Ureter (tissue), 1 donor: ENCODE results near the gene PIGT. TPM values are rescaled to one million over a fixed set of nuclear protein-coding genes. Genes with fewer than 3 reads are reported as not detected.

Experiments used
- DNase-seq: peaks from one replicate; pipeline ENCODE4 v3.0.0-alpha.2; 2020; ENCODE audit warnings: low spot score
- total RNA-seq: library from RNA; stranded (reverse); gene quantifications from one replicate; pipeline ENCODE4 v1.2.4, GENCODE V29; 2023
- donor health status: DM: yes; HTN: yes; CAD: no.

Gene PIGT
- total RNA-seq, 1 donor from 2014 or later, result 94.3 TPM

- DNase-seq, result no peak
Observed at GRCh38 chr20:45400346-45401031, 15.5 kb upstream of the PIGT start.

- DNase-seq, result no peak
Observed at GRCh38 chr20:45402946-45403345, 13.0 kb upstream of the PIGT start.

DNA sequence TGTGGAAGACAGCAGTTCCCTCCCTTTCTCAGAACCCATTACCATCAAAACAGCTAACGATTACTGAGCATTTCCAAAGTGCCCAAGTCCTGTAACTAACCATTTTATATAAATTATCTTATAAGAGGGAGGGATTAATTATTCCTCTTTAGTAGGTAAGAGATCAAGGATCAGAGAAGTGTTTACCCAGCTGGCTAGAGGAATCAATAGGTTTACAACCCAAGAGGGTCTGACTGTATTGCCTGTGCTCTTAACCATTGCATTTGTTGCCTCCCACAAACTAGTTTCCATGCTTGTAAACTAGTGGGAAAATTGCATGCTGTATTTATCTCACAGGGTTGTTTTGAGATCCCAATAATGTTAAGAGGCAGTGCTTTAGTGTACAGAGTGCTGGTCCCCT, 11.5 kb upstream of the PIGT start:
- no peak for DNase-seq

GRCh38 chr20:45405571-45406259, 10.2 kb upstream of the PIGT start:
- no peak for DNase-seq

DNA sequence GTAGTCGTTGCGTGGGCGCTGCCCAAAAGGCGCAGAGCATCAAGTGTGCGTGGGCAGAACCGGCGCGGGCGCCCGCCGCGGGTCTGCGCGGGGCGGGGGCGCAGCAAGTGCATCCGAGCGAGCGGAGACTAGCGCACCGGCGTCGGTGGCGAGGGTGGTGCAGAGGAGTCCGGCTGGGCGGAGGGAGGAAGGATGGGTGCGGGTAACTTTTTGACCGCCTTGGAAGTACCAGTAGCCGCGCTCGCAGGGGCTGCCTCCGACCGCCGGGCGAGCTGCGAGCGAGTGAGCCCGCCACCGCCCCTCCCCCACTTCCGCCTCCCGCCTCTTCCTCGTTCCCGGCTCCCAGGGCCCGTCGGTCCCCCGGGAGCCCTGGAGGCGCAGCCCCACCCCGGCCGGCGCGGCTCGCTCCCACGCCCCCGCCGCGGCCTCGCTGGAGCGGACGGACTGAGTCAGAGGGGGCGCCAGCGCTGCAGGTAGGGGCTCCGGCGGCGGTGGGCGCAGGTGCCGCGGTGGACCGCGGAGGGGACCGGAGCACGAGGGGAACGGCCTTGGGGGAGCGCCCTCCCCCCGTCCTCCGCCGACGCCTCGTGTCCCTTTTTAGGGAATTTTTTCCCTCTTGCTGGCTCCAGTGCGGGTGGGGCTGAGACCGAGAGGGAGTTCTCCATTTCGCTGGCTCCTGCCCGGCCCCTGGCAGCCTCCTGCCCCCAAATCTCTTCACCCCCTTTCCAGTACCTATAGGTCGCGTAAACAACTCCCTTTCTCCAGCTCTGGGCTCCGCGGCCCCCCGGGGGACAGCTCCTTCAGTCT, 9.5 kb upstream of the PIGT start:
- DNase-seq, result peak; percentile 81

GRCh38 chr20:45407067-45407745, 8.7 kb upstream of the PIGT start:
- no peak for DNase-seq

GRCh38 chr20:45407783-45408645, 7.9 kb upstream of the PIGT start, which contains the start of gene DBNDD2:
DBNDD2 (plus strand) TSS chr20:45408289; CDS start chr20:45408468, 179 bp downstream.
- DNase-seq, result no peak

DNA sequence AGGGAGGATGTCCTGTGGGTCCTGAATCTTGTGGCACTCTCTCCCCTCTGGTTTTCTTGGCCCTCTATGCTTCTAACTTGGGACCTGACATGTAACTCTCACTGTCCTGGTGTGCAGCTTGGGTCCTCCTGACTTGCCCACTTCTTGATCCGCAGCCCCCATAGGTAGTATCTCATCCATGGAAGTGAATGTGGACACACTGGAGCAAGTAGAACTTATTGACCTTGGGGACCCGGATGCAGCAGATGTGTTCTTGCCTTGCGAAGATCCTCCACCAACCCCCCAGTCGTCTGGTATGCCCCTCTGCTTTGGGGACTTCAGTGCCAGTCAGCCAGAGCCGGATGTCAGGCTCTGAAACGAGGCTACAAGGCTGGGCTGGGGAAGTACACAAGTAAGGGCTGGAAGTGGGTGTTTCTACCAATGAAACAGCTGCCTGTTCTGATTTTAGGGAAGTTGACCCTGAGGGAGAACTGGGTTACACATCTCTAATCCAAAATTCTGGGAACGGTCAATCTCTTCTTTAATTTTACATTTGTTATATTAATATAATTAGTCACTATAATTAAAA, 7.2 kb upstream of the PIGT start:
- no peak for DNase-seq

GRCh38 chr20:45409521-45410272, 6.2 kb upstream of the PIGT start:
- no peak for DNase-seq

DNA sequence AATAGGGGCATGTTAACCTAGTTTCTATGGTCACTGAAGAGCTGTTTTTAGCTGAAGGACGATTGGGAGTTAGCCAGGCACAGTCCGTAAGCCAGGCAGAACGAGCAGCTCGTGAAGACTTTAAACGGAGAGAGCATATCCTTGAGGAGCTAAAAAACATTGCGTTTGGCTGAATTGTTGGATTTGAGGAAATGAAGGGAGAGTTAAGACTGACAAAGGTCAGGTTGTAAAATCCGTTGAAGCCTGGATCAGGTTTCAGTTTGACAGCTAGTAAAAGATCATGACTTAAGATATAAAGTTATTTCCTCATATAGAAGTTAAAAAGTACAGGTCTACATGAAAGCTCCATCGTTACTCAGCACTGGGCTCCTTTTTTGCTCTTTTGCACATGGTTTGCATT, 5.1 kb upstream of the PIGT start:
- DNase-seq, result no peak

- no peak for DNase-seq
Observed at GRCh38 chr20:45412653-45413052, 3.3 kb upstream of the PIGT start.

- no peak for DNase-seq
Observed at GRCh38 chr20:45413479-45413878, 2.5 kb upstream of the PIGT start.

- no peak for DNase-seq
Observed at GRCh38 chr20:45416917-45417316, 976 bp downstream of the PIGT start.

- DNase-seq, result no peak
Observed at GRCh38 chr20:45419188-45420091, 3.5 kb downstream of the PIGT start.

- DNase-seq, result no peak
Observed at GRCh38 chr20:45420125-45420524, 4.2 kb downstream of the PIGT start.

- no peak for DNase-seq
Observed at GRCh38 chr20:45423700-45424099, 7.8 kb downstream of the PIGT start.

- no peak for DNase-seq
Observed at GRCh38 chr20:45425561-45425960, 9.6 kb downstream of the PIGT start.

DNA sequence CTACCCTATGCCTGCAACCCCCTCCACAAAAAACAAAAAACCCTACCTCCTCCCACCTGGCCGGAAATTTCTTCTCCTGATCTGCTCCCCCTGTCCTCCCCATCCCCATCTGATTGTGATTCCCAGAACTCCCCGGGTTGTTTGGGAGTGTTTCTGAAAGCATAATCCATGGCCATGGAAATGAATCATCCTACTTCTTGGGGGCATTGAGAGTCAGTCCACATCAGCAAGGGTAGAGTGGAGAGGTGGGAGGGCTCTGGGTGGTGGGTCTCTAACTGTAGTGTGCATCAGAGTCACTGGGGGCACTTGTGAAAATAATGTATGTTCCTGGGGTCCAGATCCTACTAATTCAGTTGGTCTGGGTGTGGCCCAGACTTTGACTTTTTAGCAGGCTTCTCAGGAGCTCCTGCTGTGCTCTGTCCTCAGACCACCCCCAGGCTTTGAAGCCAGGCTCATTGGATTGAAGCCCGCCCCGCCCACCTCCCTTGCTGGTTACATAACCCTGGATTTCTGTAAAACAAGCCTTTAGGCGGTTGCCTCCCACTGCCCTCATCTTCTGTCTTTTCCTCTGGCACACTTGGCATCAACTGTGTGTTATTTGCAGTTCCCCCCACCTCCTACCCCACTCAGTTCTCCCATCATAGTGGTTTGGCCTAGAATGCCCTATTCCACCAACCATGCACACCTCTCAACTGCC, 10.5 kb downstream of the PIGT start:
- no peak for DNase-seq
